Fibroblast of villous mesenchyme (primary cell): Measurements from ENCODE around the gene YPEL4. TPM values are rescaled to one million over a fixed set of nuclear protein-coding genes. Genes with fewer than 3 reads are reported as not detected.

Source experiments
- DNase-seq: peaks from one replicate; pipeline ENCODE4 v3.0.0-alpha.2; 2010; ENCODE audit warnings: low read depth
- H3K4me3 ChIP-seq: 2 replicates; pipeline ENCODE4 v1.5.1; 2011; ENCODE audit warnings: low read depth, mild to moderate bottlenecking, low read length
- CTCF ChIP-seq: IDR thresholded peaks from 2 replicates; pipeline ENCODE4 v1.5.1; 2012; ENCODE audit warnings: low read depth, mild to moderate bottlenecking, low read length; ENCODE audit not compliant: insufficient read depth
- total RNA-seq: library from RNA; depleted of rRNA; stranded (reverse); fragments of >200 nt; gene quantifications from 2 replicates; pipeline ENCODE4 v1.2.3, GENCODE V29; 2012

YPEL4 gene
- total RNA-seq, 1 donor: 0.43 TPM

- no peak for DNase-seq
- TF ChIP-seq CTCF: no peak
Measured at GRCh38 chr11:57616595-57616994, 33.1 kb downstream of the YPEL4 start.

GRCh38 chr11:57615308-57615707 is 34.4 kb downstream of the YPEL4 start:
- TF ChIP-seq CTCF: no peak
- DNase-seq: no peak
- no peak overlapping the region for H3K4me3 ChIP-seq

More at GRCh38 chr11:57616595-57616994, 33.1 kb downstream of the YPEL4 start:
- H3K4me3 ChIP-seq: no peak overlapping the region

GRCh38 chr11:57614234-57614772 is 35.4 kb downstream of the YPEL4 start:
- no peak overlapping the region for H3K4me3 ChIP-seq
- TF ChIP-seq CTCF: no peak
- no peak for DNase-seq

GRCh38 chr11:57610170-57610569 is 39.5 kb downstream of the YPEL4 start:
- DNase-seq: no peak
- H3K4me3 ChIP-seq: no peak overlapping the region
- no peak for TF ChIP-seq CTCF

- DNase-seq: no peak
- no peak overlapping the region for H3K4me3 ChIP-seq
- no peak for TF ChIP-seq CTCF
Measured at GRCh38 chr11:57605028-57605420, 44.7 kb downstream of the YPEL4 start.

GRCh38 chr11:57604296-57605027 is 45.2 kb downstream of the YPEL4 start:
- no peak for TF ChIP-seq CTCF
- no peak overlapping the region for H3K4me3 ChIP-seq
- peak; percentile 10 for DNase-seq
